Left kidney (tissue), 8 donors: ENCODE data around the gene CCDC122. TPM values are rescaled to one million over a fixed set of nuclear protein-coding genes. Genes with fewer than 3 reads are reported as not detected.

Experiments
- DNase-seq: peaks from one replicate; pipeline ENCODE4 v3.0.0-alpha.2; 2013
- long read RNA-seq, 8 donors: transcript quantifications; one replicate each; lab custom pipeline, GENCODE V29; 2026
- polyA plus RNA-seq: library from polyadenylated mRNA; unstranded; fragments of 120-200 nt; gene quantifications from one replicate; pipeline ENCODE4 v1.2.1, GENCODE V29; 2013; ENCODE audit not compliant: insufficient read length

Gene CCDC122
- polyA plus RNA-seq, result 11.0 TPM
- long read RNA-seq, donor 1, partial matches to known transcripts, result 0 of 1 reads
- long read RNA-seq, donor 1, other reads (novel, unspliced or antisense), result 0 of 1 reads
- long read RNA-seq, donor 2, result 0 reads
- long read RNA-seq, donor 3, result 0 reads
- long read RNA-seq, donor 4, result 0 reads
- long read RNA-seq, donor 5, partial matches to known transcripts, result 0 of 1 reads
- long read RNA-seq, donor 5, other reads (novel, unspliced or antisense), result 0 of 1 reads
- long read RNA-seq, donor 6, partial matches to known transcripts, result 0 of 1 reads
- long read RNA-seq, donor 6, other reads (novel, unspliced or antisense), result 0 of 1 reads
- long read RNA-seq, donor 7, partial matches to known transcripts, result 10 of 10 reads
- long read RNA-seq, donor 7, other reads (novel, unspliced or antisense), result 0 of 10 reads
- long read RNA-seq, donor 8, result 0 reads

DNA sequence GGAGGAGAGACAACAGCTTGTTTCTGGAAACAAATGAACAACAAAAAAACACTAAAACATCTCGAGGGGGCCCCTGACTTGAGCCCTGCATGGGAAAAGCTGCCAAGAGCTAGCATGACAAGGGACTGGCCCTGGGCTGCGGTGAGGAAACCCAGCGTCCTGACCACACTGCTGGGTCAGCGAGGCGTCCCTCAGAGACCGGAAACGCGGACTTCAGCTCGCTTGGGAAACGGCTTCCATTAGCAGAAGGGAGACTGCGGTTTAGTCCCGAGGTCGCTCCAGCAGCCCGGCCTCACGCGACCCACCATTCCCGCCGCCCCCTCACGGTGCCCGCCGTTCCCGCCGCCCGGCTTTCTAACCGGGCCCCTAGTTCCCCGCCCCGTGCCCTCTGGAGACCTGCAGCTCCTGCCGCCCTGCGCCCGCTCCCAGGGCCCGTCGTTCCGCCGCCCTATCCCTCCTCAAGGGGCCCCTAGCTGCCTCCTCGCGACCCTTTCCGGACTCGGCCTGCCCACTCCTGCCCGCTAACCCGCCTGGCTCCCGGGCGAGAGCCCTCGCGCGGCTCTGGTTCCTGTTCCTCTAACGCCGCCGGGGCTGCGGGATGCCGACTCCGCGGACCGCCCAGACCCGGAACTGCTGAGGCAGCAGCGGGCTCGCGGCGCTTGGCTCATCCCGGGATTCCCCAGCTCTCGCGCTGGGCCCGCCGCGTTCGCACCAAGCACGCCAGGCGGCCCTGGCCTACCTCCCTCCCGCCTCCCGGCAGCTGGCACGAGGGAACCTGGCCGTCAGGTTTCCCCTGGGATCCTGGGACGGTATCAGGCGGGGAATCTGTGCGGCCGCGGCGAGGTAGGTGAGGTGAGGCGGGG, at the start of gene CCDC122:
Gene CCDC122 (minus strand): TSS at position 849 of the 863 bp plus-strand sequence. CDS start 10,364 bp downstream, outside the sequence.
- peak; percentile 70 for DNase-seq

DNA sequence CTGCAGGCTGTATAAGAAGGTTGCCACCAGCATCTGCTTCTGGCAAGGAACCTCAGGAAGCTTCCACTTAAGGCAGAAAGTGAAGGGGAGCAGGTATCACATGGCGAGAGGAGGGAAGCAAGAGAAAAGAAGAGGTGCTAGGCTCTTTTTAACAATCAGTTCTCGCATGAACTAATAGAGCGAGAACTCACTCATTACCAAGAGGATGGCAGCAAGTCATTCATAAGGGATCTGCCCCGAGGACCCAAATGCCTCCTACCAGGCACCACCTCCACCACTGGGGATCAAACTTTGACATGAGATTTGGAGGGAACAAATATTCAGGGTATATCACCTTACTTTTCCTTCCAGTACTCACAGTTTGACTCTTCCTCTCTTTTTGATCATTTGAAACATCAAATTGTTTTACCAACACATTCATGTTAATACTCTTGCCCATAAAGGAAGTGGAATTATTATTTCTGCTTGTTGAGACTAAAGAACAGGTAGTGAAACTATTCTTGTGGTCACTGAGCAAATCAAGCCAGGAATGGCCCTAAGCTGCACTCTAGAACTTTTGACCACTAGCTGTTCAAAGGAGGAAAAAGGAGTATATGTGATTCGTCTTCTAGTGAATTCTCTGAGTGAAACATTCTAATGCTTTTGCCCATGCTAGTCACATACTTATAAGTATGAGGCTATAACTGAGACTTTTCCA, 45.2 kb upstream of the CCDC122 start:
- DNase-seq, result no peak

DNA sequence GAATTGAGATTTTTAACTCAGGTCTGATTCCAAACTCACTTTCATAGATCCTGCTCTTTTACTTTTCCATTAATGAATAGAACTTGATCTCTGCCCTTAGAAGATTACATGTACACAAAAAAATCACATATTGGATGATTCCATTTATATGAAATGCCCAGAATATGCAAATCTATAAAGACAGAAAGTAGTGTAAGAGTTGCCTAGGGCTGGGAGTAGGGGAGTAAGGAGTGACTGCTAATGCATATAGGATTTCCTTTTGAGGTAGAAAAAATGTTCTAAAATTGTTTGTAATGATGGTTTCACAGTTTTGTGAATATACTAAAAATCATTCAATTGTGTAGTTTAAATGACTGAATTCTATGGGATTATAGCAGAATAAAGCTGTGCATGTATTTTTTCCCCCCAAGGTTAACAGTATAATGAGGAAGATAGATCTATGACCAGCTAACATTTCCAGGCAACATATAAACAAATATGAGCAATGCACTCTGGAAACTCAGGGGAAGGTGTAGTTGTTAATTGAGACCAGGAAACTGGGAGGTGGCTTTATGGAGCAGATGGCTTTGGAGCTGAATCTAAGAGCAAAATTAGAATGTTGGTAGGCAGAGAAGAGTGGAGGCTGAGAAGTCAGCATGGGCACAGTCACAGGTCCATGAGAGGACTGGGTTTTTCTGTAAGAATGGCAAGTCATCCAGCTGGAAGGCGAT, 41.6 kb upstream of the CCDC122 start:
- DNase-seq, result no peak

DNA sequence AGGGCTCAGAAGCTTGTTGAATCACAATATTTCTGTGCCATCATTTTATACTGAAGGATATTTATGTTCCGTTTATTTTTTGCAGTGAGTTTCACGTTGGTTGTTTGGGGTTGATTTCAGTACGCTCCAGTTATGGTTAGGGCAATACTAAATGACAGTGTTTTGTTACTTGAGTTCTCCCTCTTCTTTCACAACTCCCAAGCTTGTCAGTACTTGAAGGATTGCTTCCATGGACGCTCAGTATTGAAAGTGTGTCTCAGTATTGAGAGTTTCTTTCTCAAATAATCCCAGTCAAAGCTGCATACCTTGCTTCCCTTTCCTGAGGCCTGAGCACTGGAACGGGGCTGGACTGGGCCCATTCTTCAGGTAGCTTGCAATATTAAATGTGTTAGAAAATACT, 39.1 kb upstream of the CCDC122 start:
- DNase-seq, result no peak

DNA sequence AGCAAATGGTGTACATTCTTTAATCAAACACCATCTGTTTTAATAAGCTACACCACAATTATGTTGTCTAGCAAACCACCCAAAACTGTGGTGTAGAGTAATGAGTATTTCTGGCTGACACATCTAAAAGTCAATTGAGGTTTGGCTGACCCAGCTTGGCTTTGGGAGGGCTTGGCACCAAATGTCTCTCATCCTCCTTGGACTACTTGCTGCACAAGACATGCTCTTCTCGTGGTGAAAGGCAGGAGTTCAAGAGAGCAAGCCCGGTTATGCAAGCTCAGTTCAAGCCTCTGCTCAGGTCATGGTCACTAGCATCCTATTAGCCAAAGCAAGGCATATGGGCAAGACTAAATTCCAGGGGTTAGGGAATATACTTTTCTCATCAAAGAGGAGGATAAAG, 37.3 kb upstream of the CCDC122 start:
- no peak for DNase-seq

DNA sequence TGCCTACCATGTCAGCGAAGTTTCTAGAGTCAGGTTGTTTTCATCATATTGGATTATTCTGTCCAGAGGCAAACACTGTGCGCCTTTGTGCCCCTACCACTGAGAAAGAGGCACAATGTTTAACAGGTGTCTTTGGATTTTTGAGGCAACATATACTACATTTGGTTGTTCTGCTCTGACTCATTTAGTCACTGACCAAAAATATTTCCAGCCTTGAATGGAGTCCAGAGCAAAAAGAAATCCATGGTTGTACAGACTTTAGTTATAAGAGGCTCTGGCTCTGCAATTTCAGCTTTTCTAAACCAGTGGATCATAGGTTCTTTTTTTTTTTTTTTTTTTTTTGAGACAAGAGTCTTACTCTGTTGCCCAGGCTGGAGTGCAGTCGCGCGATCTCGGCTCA, 35.9 kb upstream of the CCDC122 start:
- DNase-seq, result no peak

DNA sequence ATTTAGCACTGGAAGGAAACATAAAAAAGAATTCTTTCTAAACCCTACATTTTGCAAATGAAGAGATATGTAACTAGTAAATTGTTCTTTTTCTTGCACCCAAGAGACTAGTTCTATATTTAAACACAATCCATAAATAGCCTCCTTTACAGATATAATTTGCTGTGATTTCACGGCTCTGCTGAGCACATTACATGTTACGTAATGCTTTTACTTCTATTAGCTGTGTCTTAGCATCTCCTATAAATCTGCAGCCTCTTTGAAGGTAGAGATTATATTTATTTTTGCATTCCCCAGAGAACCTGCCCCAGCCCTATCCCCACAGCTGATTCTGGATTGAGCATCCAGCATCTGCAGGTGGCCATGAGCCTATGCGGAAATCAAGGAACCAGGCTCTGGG, 32.3 kb upstream of the CCDC122 start:
- no peak for DNase-seq

DNA sequence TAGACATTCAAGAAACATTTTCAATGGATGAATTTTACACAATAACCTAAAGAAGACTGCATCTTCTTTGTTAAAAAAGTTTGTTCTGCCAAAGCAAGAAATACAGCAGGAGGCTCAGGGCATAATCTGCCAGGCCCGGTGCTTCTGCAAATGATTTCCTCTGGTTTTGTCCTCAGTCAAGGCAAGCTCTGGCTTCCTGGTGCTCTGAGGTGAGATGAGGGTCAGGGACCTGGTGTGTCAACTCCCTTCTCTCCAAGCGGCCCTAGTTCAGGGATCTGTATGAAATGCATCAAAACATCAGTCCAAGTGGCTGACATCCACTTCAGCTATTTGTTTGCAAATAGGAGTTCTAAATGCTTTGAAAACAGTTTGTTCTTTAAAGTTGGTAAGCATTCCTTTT, 31.7 kb upstream of the CCDC122 start:
- DNase-seq, result no peak

DNA sequence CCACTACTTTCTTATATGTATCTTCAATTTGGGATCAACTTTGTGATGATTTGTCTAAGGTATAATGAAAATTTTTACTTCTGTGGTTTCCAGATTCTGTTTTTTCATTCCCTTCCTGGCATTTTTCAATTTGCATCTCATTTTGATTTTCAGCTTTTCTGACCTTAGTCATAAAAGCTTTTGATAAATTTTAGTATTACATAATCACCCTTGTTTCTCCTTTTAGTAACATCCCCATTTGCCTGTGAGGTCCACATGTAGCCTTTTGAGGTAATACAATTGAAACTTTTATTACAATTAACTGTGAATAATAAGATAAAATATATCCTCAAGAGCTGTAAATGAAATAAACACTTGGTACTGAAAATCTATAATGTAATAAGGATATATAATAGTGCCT, 31.3 kb upstream of the CCDC122 start:
- no peak for DNase-seq

DNA sequence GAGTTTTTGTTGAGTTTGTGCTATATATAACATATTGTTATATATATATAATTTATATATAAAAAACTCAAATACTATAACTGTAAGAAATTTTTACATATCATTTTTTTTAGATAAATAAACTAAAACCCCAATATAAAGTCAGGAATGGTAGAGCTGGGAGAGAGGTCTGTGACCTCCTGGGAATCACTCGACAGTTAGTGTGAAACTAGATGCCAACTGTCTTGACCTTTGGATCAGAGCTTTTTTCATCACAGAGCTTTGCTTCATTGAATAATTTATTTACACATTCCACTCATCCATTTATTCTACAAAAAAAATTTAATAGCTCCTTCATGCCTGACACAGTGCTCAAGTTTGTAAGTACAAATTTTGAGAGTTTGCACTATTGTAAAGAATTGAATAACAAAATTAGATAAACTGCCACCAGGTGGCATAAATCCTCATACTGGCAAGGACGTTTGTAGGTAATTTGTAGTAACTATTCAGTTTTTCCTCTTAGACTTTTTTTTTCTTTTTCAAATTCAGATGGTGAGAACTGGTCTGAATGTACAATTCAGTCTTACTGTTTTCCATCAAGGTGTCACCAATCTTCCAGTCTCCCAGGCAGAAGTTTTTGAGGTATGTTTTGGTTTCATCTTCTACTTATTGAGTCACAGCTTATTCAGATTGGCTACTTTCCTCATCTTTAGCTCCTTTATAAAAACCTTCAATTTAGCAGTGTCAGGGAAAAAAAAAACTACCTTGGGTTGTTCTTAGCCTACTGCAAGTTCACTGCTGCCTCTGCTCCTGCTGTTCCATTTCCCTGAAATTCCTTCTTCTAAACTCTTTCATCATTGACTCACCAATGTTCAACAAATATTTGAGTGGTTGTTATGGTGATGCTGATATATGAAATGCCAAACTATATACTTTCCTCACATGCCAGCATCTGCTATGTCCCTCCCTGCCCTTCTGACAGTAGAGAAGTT, 28.9 kb upstream of the CCDC122 start:
- DNase-seq, result peak; percentile 69

DNA sequence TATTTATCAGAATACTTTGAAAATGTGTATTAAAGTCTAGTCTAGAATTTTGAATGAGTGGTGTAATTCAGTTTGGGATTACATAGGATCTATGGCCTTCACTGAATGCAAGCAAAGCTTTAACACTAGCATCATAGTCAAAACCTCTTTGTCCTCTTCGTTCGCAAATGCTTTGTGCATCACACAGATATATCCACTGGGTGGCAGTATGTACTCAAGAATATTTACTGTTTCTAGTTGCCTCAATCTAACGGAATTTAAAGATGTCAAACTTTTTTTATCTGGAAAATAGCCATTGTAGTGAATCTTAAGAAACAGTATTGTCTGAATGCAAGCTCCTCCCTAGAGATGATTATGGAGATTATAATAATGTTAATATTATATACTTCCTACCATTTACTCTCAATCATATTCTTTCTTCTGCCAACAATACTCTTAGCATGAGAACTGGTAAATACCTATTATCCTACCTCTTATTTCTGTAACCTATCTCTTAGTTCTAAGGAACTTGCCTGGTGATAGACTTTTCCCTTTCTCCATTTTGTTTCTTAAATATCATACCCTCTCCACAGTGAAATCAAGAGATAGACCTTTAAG, 26.0 kb upstream of the CCDC122 start:
- peak; percentile 81 for DNase-seq

DNA sequence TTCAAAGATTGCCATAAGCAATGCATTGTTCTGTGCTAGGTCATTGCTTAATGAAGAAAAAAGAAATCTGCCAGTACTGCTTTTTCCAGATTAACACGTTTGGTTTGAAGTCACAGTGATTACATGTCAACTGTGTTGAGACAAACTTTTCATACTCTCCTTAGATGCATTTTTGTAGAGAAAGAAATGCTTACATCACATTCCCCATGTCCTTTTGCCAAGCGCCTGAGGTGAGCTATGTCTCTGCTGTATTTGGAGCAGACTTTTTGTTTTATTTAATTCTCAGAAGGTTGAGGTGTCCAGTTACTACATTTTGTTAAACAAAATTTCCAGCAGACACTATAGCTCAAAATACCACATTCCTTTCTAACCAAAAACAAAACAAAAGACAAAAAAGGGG, 16.4 kb upstream of the CCDC122 start:
- DNase-seq, result no peak

DNA sequence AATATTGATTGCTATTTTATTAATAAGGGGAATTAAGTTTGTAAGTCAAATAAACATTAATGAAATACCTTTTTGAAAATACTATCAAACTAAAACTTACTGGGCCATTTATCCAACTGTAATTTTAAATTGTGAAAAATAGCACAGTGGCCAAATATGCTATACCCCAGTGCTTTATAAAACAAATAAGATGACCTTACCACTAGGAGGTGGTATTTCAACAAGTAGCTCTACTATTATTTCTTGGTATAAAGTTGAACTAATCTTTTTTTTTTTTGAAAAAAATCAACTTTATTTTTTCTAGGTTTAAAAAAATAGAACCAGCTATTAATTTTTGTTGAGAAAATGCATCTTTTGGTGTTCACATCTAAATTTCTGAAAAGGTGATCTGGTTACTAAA, 14.9 kb upstream of the CCDC122 start:
- DNase-seq, result no peak

DNA sequence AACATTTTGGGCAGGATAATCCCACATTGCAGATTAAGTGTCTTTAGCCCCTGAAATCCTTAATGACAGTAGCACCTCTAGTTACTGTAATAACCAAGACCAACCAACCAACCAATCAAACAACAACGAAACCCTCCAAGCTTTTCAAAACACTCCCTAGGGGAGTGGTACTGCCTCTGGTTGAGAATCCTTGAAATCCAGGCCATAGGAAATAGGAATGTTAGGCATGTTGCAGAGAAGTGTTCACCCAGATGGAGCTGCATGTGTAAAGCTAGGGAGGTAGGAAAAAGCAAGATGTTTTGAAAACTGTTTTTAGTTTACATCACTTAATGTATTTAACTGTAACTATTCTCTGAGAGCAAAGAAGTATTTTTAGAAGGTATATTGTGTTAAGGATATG, 4.7 kb upstream of the CCDC122 start:
- no peak for DNase-seq

DNA sequence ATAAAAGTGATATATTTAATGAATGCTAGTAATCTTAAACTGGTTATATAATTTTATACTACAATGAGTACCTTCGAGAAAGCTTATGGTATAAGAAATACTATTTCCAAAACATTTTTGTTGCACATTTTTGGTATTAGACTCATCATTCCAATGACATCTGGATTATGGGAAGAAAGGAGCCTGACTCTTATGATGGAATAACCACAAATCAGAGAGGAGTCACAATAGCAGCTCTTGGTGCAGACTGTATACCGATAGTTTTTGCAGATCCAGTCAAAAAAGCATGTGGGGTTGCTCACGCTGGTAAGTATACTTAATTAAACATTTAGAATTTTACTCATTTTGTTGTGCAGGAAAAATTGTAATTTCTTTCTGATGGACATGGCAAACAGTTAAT, 4.1 kb upstream of the CCDC122 start:
- no peak for DNase-seq

DNA sequence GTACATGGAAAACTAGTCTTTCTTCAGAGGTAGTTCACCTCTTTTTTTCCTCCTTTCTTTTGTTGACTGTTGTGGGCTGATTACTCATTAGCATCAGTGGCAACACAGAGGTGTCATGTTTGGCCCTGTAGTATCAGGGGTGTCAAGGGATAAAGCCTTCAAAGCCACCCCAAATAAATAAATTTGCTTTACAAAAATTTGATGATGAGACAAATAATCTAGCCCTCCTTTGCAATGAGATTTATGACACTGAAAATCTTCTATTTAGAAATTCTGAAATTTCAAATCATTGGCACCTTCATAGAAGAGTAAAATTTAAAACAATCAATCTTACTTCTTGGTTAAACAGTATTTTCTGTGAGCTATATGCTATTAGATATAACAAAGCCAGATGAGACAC, 2.0 kb upstream of the CCDC122 start:
- DNase-seq, result no peak

DNA sequence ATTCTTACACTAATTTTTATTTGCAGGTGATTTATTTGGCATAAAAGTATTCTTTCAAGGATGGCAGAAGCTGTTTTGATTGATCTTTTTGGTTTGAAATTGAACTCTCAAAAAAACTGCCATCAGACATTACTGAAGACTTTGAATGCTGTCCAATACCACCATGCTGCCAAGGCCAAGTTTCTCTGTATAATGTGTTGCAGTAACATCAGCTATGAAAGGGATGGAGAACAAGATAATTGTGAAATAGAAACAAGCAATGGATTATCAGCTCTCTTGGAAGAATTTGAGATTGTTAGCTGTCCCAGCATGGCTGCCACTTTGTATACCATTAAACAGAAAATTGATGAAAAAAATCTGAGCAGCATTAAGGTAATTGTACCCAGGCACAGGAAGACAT, 1.4 kb upstream of the CCDC122 start:
- no peak for DNase-seq

DNA sequence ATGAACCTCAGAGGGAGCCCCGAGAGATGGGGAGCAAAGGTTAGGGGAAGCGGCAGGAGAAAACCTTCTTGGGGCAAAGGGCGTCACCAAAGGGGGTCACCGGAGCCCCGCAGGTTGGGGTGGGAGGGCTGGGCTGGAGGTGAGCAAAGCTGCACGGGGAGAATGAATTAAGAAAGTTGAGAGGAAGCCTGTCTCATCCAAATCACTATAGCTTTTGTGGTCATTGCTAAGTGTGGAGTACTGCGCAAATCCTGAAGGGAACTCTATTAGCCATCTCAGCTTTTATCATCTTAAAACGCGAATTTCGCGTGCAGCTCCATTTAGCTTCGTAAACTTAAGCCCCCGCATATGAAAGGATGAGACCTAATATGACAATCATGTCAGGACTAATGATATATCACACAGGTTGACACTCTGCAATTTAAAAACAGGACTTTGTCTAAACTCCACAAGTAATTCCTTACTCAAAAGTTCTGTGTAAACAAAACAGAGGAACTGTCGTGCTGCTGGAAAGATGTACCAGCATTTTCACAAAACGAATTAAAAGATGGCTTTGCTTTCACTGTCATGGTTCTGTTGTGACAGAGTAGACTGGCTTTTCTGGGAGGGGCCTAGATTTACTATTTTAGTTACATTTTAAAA, 795 bp upstream of the CCDC122 start:
- no peak for DNase-seq

DNA sequence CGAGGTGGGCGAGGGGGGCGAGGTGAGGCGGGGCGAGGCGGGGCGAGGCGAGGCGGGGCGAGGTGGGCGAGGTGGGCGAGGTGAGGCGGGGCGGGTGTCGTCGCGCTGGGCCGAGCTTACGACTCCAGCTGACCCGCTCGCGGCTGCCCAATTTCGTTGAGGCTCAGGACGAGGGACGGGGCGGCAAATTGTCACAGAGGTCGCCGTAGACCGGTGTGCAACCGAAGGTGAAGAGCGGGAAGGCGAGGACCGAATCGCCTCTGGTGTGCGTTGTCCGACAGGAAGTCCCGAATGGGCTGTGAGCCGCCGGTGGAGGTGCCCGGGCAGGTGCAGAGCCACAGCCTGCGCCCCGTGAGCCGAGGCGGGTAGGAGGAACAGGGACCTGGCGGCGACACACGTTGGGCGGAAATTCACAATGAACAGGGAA, 228 bp upstream of the CCDC122 start, which contains the start of gene LACC1:
Gene LACC1 (plus strand): TSS at position 150 of the 427 bp plus-strand sequence. CDS start 1,082 bp downstream, outside the sequence.
- no peak for DNase-seq

DNA sequence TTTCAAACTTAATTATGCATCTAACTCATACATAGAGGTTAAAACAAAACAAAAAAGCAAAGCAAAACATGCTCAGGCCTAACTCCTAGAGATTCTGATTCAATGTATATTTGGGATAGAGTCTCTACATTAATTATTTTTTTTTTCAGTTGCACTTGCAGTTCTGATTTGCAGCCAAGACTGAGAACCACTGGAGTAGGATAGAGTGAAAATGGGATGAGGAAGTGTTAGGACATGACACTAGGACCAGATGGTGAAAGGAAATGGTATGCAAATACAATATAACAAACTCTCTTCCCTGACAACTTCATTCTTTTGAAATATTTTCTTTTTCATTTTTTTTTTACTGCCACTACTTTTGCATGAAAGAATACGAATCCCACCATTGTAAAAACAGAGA, 1.8 kb downstream of the CCDC122 start:
- no peak for DNase-seq
